Panc1 (cell line): Measurements from ENCODE around the gene SMIM8. TPM values are rescaled to one million over a fixed set of nuclear protein-coding genes. Genes with fewer than 3 reads are reported as not detected.

ENCODE experiments used
- ATAC-seq: fragments of 200-7000 bp; cut with Tn5 transposase; 2 replicates; pipeline ENCODE4 v1.9.1; 2020; ENCODE audit warnings: mild to moderate bottlenecking, moderate library complexity
- Bru-seq: library from RNA; stranded (reverse); fragments of 400-500 nt; gene quantifications from one replicate; lab custom pipeline; 2021; lab: Mats Ljungman, UMichigan
- BruChase-seq, 2 experiments: library from RNA; stranded (reverse); fragments of 400-500 nt; gene quantifications; one replicate each; lab custom pipeline; 2021; lab: Mats Ljungman, UMichigan
- BruUV-seq: library from RNA; stranded (reverse); fragments of 400-500 nt; replicated peaks from 2 replicates; lab custom pipeline; 2021; lab: Mats Ljungman, UMichigan
- CTCF ChIA-PET: fragments of 300-600 bp; sonication (Branson Sonifier 250); formaldehyde crosslinking; loops from one replicate; lab custom pipeline; 2022; ENCODE audit warnings: antibody characterized with exemption; lab: Charles Lee
- POLR2A ChIA-PET: fragments of 300-600 bp; sonication (Branson Sonifier 250); formaldehyde crosslinking; loops from one replicate; lab custom pipeline; 2022; ENCODE audit warnings: antibody characterized with exemption; lab: Charles Lee
- DNase-seq: peaks from one replicate; pipeline ENCODE4 v3.0.0-alpha.2; 2010; ENCODE audit warnings: low read depth, low spot score
- H3K27ac ChIP-seq: 2 replicates; pipeline ENCODE4 v1.5.1; 2011; ENCODE audit warnings: mild to moderate bottlenecking, low read length, inconsistent platforms
- H3K27me3 ChIP-seq: fragments of 200-500 bp; sonication (Bioruptor generic); 2 replicates; pipeline ENCODE4 v1.6.0; 2014; ENCODE audit warnings: low read length, inconsistent platforms; ENCODE audit not compliant: control insufficient read depth, insufficient read depth
- H3K36me3 ChIP-seq: fragments of 200-500 bp; sonication (Bioruptor generic); 2 replicates; pipeline ENCODE4 v1.5.1; 2014; ENCODE audit warnings: inconsistent platforms, mild to moderate bottlenecking, low read length, moderate library complexity; ENCODE audit not compliant: control insufficient read depth, insufficient read depth
- H3K4me1 ChIP-seq: 2 replicates; pipeline ENCODE4 v1.5.1; 2011; ENCODE audit warnings: inconsistent platforms, mild to moderate bottlenecking, low read length, moderate library complexity; ENCODE audit not compliant: control insufficient read depth, insufficient read depth
- H3K4me3 ChIP-seq, 2 experiments: 2 replicates each; pipeline ENCODE4 v1.5.1; 2011 to 2012; ENCODE audit warnings: low read depth in 2 of 2, low read length in 2 of 2, mild to moderate bottlenecking in 2 of 2, inconsistent platforms in 1 of 2, moderate library complexity in 1 of 2
- H3K9me3 ChIP-seq: fragments of 200-500 bp; sonication (Bioruptor generic); 2 replicates; pipeline ENCODE4 v1.5.1; 2014; ENCODE audit warnings: low read depth, mild to moderate bottlenecking, inconsistent platforms, low read length, moderate library complexity; ENCODE audit not compliant: control insufficient read depth, insufficient read depth
- CTCF ChIP-seq: fragments of 450-650 bp; IDR thresholded peaks from 2 replicates; pipeline ENCODE4 v1.5.1; 2017; ENCODE audit warnings: mild to moderate bottlenecking
- POLR2AphosphoS5 ChIP-seq: IDR thresholded peaks from 2 replicates; pipeline ENCODE4 v1.6.1; 2012; ENCODE audit warnings: mild to moderate bottlenecking, low read depth, low read length, moderate library complexity
- REST ChIP-seq, 2 experiments: IDR thresholded peaks; 2 replicates each; pipeline ENCODE4 v1.6.1; 2011 to 2012; ENCODE audit warnings: low read depth in 2 of 2, control low read depth in 1 of 2, low read length in 1 of 2, mild to moderate bottlenecking in 1 of 2, moderate library complexity in 1 of 2; ENCODE audit not compliant: insufficient read depth in 1 of 2
- SIN3A ChIP-seq: IDR thresholded peaks from 2 replicates; pipeline ENCODE4 v1.6.1; 2012; ENCODE audit warnings: low read depth, mild to moderate bottlenecking, low read length, moderate library complexity, borderline replicate concordance; ENCODE audit not compliant: insufficient read depth
- TCF7L2 ChIP-seq: IDR thresholded peaks from 2 replicates; pipeline ENCODE4 v1.6.1; 2011; ENCODE audit warnings: mild to moderate bottlenecking, low read depth, low read length, inconsistent platforms
- in situ Hi-C: cut with HindIII; loops from 2 replicates; pipeline ENCODE4 v1.10.0; 2016; ENCODE audit warnings: low sequenced_read_pairs, low pct_unique_long_range_greater_than_20kb
- intact Hi-C: fragments of 100-400 bp; cut with micrococcal nuclease; formaldehyde crosslinking; loops from one replicate; pipeline ENCODE4 v1.10.0; 2022; ENCODE audit not compliant: unreplicated experiment
- long read RNA-seq: library from polyadenylated mRNA; unstranded; transcript quantifications from one replicate; pipeline ENCODE4 v2.0.0, GENCODE V29; 2021; ENCODE audit not compliant: unreplicated experiment
- polyA plus RNA-seq: library from polyadenylated mRNA; unstranded; fragments of >200 nt; gene quantifications from one replicate; pipeline ENCODE4 v1.2.1, GENCODE V29; 2012; ENCODE audit warnings: missing spikeins; ENCODE audit not compliant: insufficient read length
- total RNA-seq: library from RNA; stranded (reverse); gene quantifications from one replicate; pipeline ENCODE4 v1.2.1, GENCODE V29; 2021; ENCODE audit not compliant: unreplicated experiment

The SMIM8 gene
- total RNA-seq, result 6.7 TPM
- polyA plus RNA-seq, result 4.6 TPM
- percentile 64 among the genes with signal in this experiment for Bru-seq, nascent RNA
- BruChase-seq, experiment 1, labeled RNA remaining after a 2-hour chase, result percentile 74 among the genes with signal in this experiment
- BruChase-seq, experiment 2, labeled RNA remaining after a 6-hour chase, result percentile 63 among the genes with signal in this experiment
- long read RNA-seq, transcript SMIM8-201 (3 exons, 2,405 nt), result major isoform, 11 of 16 reads
- long read RNA-seq, partial matches to known transcripts, result 3 of 16 reads
- long read RNA-seq, other reads (novel, unspliced or antisense), result 2 of 16 reads

- Histone ChIP-seq H3K4me1 (no peaks in the 10 kb centered on the region), H3K27me3 (no peaks in the 10 kb centered on the region), H3K27ac (peak within 1 kb of the TSS; percentile 88), H3K9me3 (no peaks in the 10 kb centered on the region), H3K4me3 (peak within 1 kb of the TSS; percentile 86 to 100), H3K36me3 (no peaks in the 10 kb centered on the region)
- CTCF ChIA-PET, result no interaction called here
- no peak for TF ChIP-seq REST (IDR thresholded peaks at IDR 0.05; ENCODE audit: insufficient read depth in 1 of 2, low read depth in 2 of 2, low read length in 1 of 2)
- peak; percentile 100 for TF ChIP-seq CTCF
- peak; percentile 79; the same call in 1 of the 2 replicates for TF ChIP-seq POLR2AphosphoS5
- 0 out of 2 replicates have a peak, but pooled peaks have one; percentile 70 for TF ChIP-seq SIN3A
- no TSS peak for BruUV-seq
- POLR2A ChIA-PET, result no interaction called here
- in situ Hi-C loops, result no loop called here
- intact Hi-C loops, result no loop called here
- DNase-seq, result peak; percentile 36
- ATAC-seq, result peak; percentile 100
Measured at GRCh38 chr6:87322304-87323212, at the start of gene SMIM8. Gene SMIM8 (plus strand): TSS chr6:87322588. CDS start chr6:87337032, 14,444 bp downstream.

- POLR2A ChIA-PET, result no interaction called here
- Histone ChIP-seq H3K9me3 (no peaks in the 10 kb centered on the region), H3K27me3 (no peaks in the 10 kb centered on the region), H3K27ac (no peak overlapping the region), H3K4me1 (no peaks in the 10 kb centered on the region), H3K36me3 (no peaks in the 10 kb centered on the region), H3K4me3 (no peak overlapping the region)
- CTCF ChIA-PET, result interaction anchor here (0.6 kb wide), 1 partner anchor 208 kb away, joined by 3 read pairs; no protein-coding TSS in a partner anchor
- no TSS peak for BruUV-seq
- in situ Hi-C loops, result no loop called here
- ATAC-seq (no peak), DNase-seq (no peak)
- TF ChIP-seq REST (IDR thresholded peaks at IDR 0.05; ENCODE audit: insufficient read depth in 1 of 2, low read depth in 2 of 2, low read length in 1 of 2), result no peak
- TF ChIP-seq TCF7L2, result no peak
- no peak for TF ChIP-seq POLR2AphosphoS5
- no peak for TF ChIP-seq SIN3A
- no peak for TF ChIP-seq CTCF
- intact Hi-C loops, result loop anchor here (5.0 kb wide), 1 partner anchor 118 kb away; no protein-coding TSS in a partner anchor
Measured at GRCh38 chr6:87274660-87275274, 47.6 kb upstream of the SMIM8 start.
